AG04449 (cell line): ENCODE data around the gene RPL14.
A peak's percentile ranks its signal among the peaks of the same experiment; 100 is the strongest.

Experiments
- CTCF ChIA-PET: fragments of 350-600 bp; formaldehyde crosslinking; extraction: SDS; loops from one replicate; lab custom pipeline; 2021; ENCODE audit warnings: antibody characterized with exemption; lab: Yijun Ruan, JAX
- POLR2A ChIA-PET: fragments of 400-600, 350-600 bp; formaldehyde crosslinking; extraction: SDS; loops from one replicate; lab custom pipeline; 2020; ENCODE audit warnings: antibody characterized with exemption, inconsistent platforms; lab: Yijun Ruan, JAX
- DNase-seq: peaks from one replicate; pipeline ENCODE4 v3.0.0-alpha.2; 2010; ENCODE audit warnings: low read depth, low spot score
- H3K4me3 ChIP-seq: 2 replicates; pipeline ENCODE4 v1.5.1; 2011; ENCODE audit warnings: low read depth, mild to moderate bottlenecking, control low read depth, low read length
- CTCF ChIP-seq: IDR thresholded peaks from one replicate; pipeline ENCODE4 v1.5.1; 2011; ENCODE audit warnings: mild to moderate bottlenecking, moderate library complexity, low read length, control low read depth, inconsistent platforms; ENCODE audit not compliant: insufficient read depth; ENCODE audit errors: missing control alignments

Gene RPL14

GRCh38 chr3:40452057-40452456, 5.1 kb upstream of the RPL14 start:
- no peak for DNase-seq
- peak overlapping the region; percentile 85 for H3K4me3 ChIP-seq
- CTCF ChIA-PET = interaction anchor here (0.7 to 1.3 kb wide), 2 partner anchors 128 to 132 kb away, joined by 3 to 4 read pairs; no protein-coding TSS in a partner anchor
- no peak for TF ChIP-seq CTCF
- POLR2A ChIA-PET = no interaction called here

GRCh38 chr3:40452562-40452875, 4.6 kb upstream of the RPL14 start:
- ChIA-PET POLR2A (no interaction called here), CTCF (interaction anchor here (1.3 to 2.1 kb wide), 2 partner anchors 128 to 144 kb away, joined by 4 to 7 read pairs; partner anchors contain the start of gene EIF1B)
- no peak for TF ChIP-seq CTCF
- H3K4me3 ChIP-seq = peak overlapping the region; percentile 85
- DNase-seq = no peak

GRCh38 chr3:40452876-40453730, 4.0 kb upstream of the RPL14 start:
- no peak for TF ChIP-seq CTCF
- CTCF ChIA-PET = interaction anchor here (0.6 to 2.1 kb wide), 6 partner anchors 24 to 1498 kb away, joined by 3 to 8 read pairs (median 4); partner anchors contain the start of genes EIF1B and ZNF619

GRCh38 chr3:40453933-40454332, 3.2 kb upstream of the RPL14 start:
- ChIA-PET POLR2A (interaction anchor here (0.9 kb wide), 1 partner anchor 71 kb away, joined by 3 read pairs; the partner anchor contains the start of gene ZNF621), CTCF (interaction anchor here (0.9 to 2.1 kb wide), 6 partner anchors 23 to 145 kb away, joined by 3 to 8 read pairs (median 3); partner anchors contain the start of genes EIF1B and ZNF619)
- peak overlapping the region; percentile 85 for H3K4me3 ChIP-seq
- TF ChIP-seq CTCF = no peak
- no peak for DNase-seq

More at GRCh38 chr3:40452876-40453730, 4.0 kb upstream of the RPL14 start:
- DNase-seq = peak; percentile 90
- POLR2A ChIA-PET = interaction anchor here (0.5 to 0.9 kb wide), 2 partner anchors 72 to 1726 kb away, joined by 3 to 4 read pairs; partner anchors contain the start of gene ZNF621
- peak overlapping the region; percentile 85 for H3K4me3 ChIP-seq

- ChIA-PET CTCF (interaction anchor here (1.5 kb wide), 1 partner anchor 125 kb away, joined by 3 read pairs; no protein-coding TSS in a partner anchor), POLR2A (no interaction called here)
- no peak overlapping the region for H3K4me3 ChIP-seq
- no peak for DNase-seq
- no peak for TF ChIP-seq CTCF
Observed at GRCh38 chr3:40455328-40455727, 1.8 kb upstream of the RPL14 start.

- no peak for TF ChIP-seq CTCF
- CTCF ChIA-PET = no interaction called here
- no peak for DNase-seq
- H3K4me3 ChIP-seq = peak overlapping the region; percentile 97
- POLR2A ChIA-PET = interaction anchor here (0.7 to 1.4 kb wide), 7 partner anchors 9 to 743 kb away, joined by 3 to 5 read pairs (median 4); partner anchors contain the start of genes CTNNB1 and ZNF619
Observed at GRCh38 chr3:40456279-40456939, 730 bp upstream of the RPL14 start.
